IMR-90 (cell line): ENCODE measurements around the gene C2CD4C. TPM values are rescaled to one million over a fixed set of nuclear protein-coding genes. Genes with fewer than 3 reads are reported as not detected.

Source experiments
- ATAC-seq: fragments of 200-7000 bp; cut with Tn5 transposase; 2 replicates; pipeline ENCODE4 v1.9.1; 2020; ENCODE audit warnings: low read depth, mild to moderate bottlenecking, moderate library complexity
- BruUV-seq: library from RNA; stranded (reverse); fragments of 400-500 nt; replicated peaks from 2 replicates; lab custom pipeline; 2021; lab: Mats Ljungman, UMichigan
- CTCF ChIA-PET: fragments of 300-600 bp; formaldehyde crosslinking; extraction: SDS; loops from one replicate; lab custom pipeline; 2021; ENCODE audit warnings: antibody characterized with exemption; lab: Yijun Ruan, JAX
- POLR2A ChIA-PET: fragments of 300-600 bp; sonication (Branson Sonifier 250); formaldehyde crosslinking; loops from one replicate; lab custom pipeline; 2022; ENCODE audit warnings: antibody characterized with exemption; ENCODE audit not compliant: unreplicated experiment; lab: Charles Lee
- DNase-seq: peaks from one replicate; pipeline ENCODE4 v3.0.0; 2013
- H2AFZ ChIP-seq: replicated peaks from 2 replicates; pipeline ENCODE3; 2013; ENCODE audit warnings: low read length, mild to moderate bottlenecking; ENCODE audit not compliant: poor library complexity
- H2AK5ac ChIP-seq: 2 replicates; pipeline ENCODE4 v1.6.1; 2013; ENCODE audit warnings: low read depth, low read length, inconsistent platforms
- H2AK9ac ChIP-seq: replicated peaks from 2 replicates; pipeline ENCODE3; 2013; ENCODE audit warnings: mild to moderate bottlenecking, low read depth, low read length, moderate library complexity; ENCODE audit not compliant: poor library complexity
- H2BK120ac ChIP-seq: 2 replicates; pipeline ENCODE4 v1.6.1; 2013; ENCODE audit warnings: low read depth, low read length, inconsistent platforms
- H2BK15ac ChIP-seq: 3 replicates; pipeline ENCODE4 v1.6.1; 2013; ENCODE audit warnings: low read depth, low read length, inconsistent platforms
- H2BK20ac ChIP-seq: 2 replicates; pipeline ENCODE4 v1.6.1; 2013; ENCODE audit warnings: low read depth, mild to moderate bottlenecking, inconsistent platforms, low read length, moderate library complexity
- H2BK5ac ChIP-seq: 2 replicates; pipeline ENCODE4 v1.6.1; 2013; ENCODE audit warnings: mild to moderate bottlenecking, low read depth, low read length, inconsistent platforms; ENCODE audit not compliant: poor library complexity, severe bottlenecking
- H3K14ac ChIP-seq: replicated peaks from 2 replicates; pipeline ENCODE4 v1.6.1; 2013; ENCODE audit warnings: low read depth, low read length, inconsistent platforms
- H3K18ac ChIP-seq: 2 replicates; pipeline ENCODE4 v1.6.1; 2013; ENCODE audit warnings: low read depth, low read length, control low read depth
- H3K23ac ChIP-seq: 2 replicates; pipeline ENCODE4 v1.6.1; 2013; ENCODE audit warnings: low read depth, low read length, inconsistent platforms
- H3K27ac ChIP-seq: 2 replicates; pipeline ENCODE4 v1.5.1; 2013; ENCODE audit warnings: mild to moderate bottlenecking, control low read depth, low read length; ENCODE audit not compliant: insufficient read depth
- H3K27me3 ChIP-seq: 2 replicates; pipeline ENCODE4 v1.6.1; 2013; ENCODE audit warnings: low read length; ENCODE audit not compliant: control insufficient read depth, insufficient read depth
- H3K36me3 ChIP-seq: 2 replicates; pipeline ENCODE4 v1.6.1; 2013; ENCODE audit warnings: low read length, mixed read lengths; ENCODE audit not compliant: control insufficient read depth, insufficient read depth
- H3K4ac ChIP-seq: 2 replicates; pipeline ENCODE4 v1.6.1; 2013; ENCODE audit warnings: low read depth, low read length, inconsistent platforms
- H3K4me1 ChIP-seq: 2 replicates; pipeline ENCODE4 v1.6.1; 2013; ENCODE audit warnings: low read length, mixed read lengths; ENCODE audit not compliant: control insufficient read depth, insufficient read depth
- H3K4me2 ChIP-seq: 2 replicates; pipeline ENCODE4 v1.6.1; 2013; ENCODE audit warnings: low read depth, mild to moderate bottlenecking, control low read depth, low read length, moderate library complexity
- H3K4me3 ChIP-seq: 2 replicates; pipeline ENCODE4 v1.5.1; 2013; ENCODE audit warnings: low read depth, mild to moderate bottlenecking, control low read depth, low read length, moderate library complexity; ENCODE audit not compliant: insufficient read depth
- H3K56ac ChIP-seq: 2 replicates; pipeline ENCODE4 v1.6.1; 2013; ENCODE audit warnings: low read length, inconsistent platforms; ENCODE audit not compliant: insufficient read depth; ENCODE audit errors: extremely low read depth
- H3K79me1 ChIP-seq, 2 experiments: 2 replicates each; pipeline ENCODE4 v1.6.1; 2013; ENCODE audit warnings: low read length in 2 of 2, inconsistent platforms in 1 of 2, low read depth in 1 of 2
- H3K9ac ChIP-seq: 2 replicates; pipeline ENCODE4 v1.6.1; 2013; ENCODE audit warnings: low read depth, low read length, control low read depth
- H3K9me1 ChIP-seq: 2 replicates; pipeline ENCODE4 v1.6.1; 2013; ENCODE audit warnings: low read length, inconsistent platforms; ENCODE audit not compliant: insufficient read depth
- H3K9me3 ChIP-seq: 2 replicates; pipeline ENCODE4 v1.6.1; 2013; ENCODE audit warnings: low read length; ENCODE audit not compliant: control insufficient read depth, insufficient read depth
- H4K20me1 ChIP-seq: 2 replicates; pipeline ENCODE4 v1.6.1; 2013; ENCODE audit warnings: low read length, inconsistent platforms; ENCODE audit not compliant: insufficient read depth
- H4K5ac ChIP-seq: 2 replicates; pipeline ENCODE4 v1.6.1; 2013; ENCODE audit warnings: mild to moderate bottlenecking, low read depth, low read length, control low read depth
- H4K8ac ChIP-seq, 2 experiments: 2 replicates each; pipeline ENCODE4 v1.6.1; 2013; ENCODE audit warnings: low read depth in 2 of 2, low read length in 2 of 2, control low read depth in 1 of 2, inconsistent platforms in 1 of 2
- H4K91ac ChIP-seq: 2 replicates; pipeline ENCODE4 v1.6.1; 2013; ENCODE audit warnings: low read depth, low read length, inconsistent platforms; ENCODE audit not compliant: insufficient read depth
- BHLHE40 ChIP-seq: fragments of 150-350 bp; IDR thresholded peaks from 2 replicates; pipeline ENCODE4 v1.6.1; 2016; ENCODE audit warnings: mild to moderate bottlenecking, low read depth, low read length
- CEBPB ChIP-seq: IDR thresholded peaks from 2 replicates; pipeline ENCODE4 v1.6.1; 2012; ENCODE audit warnings: low read depth, low read length, improper control_type of control experiment
- CHD1 ChIP-seq: IDR thresholded peaks from 2 replicates; pipeline ENCODE4 v1.6.1; 2012; ENCODE audit warnings: low read depth, low read length, improper control_type of control experiment
- ELK1 ChIP-seq: fragments of 150-350 bp; IDR thresholded peaks from 2 replicates; pipeline ENCODE4 v1.6.1; 2016; ENCODE audit warnings: low read depth, mild to moderate bottlenecking, low read length, moderate library complexity, borderline replicate concordance
- FOS ChIP-seq: fragments of 150-350 bp; IDR thresholded peaks from 2 replicates; pipeline ENCODE4 v1.6.1; 2016; ENCODE audit warnings: low read depth, low read length
- MAFK ChIP-seq: IDR thresholded peaks from 2 replicates; pipeline ENCODE4 v1.6.1; 2012; ENCODE audit warnings: low read depth, low read length, improper control_type of control experiment
- MAZ ChIP-seq: IDR thresholded peaks from 2 replicates; pipeline ENCODE4 v1.6.1; 2012; ENCODE audit warnings: low read depth, mild to moderate bottlenecking, low read length, improper control_type of control experiment, moderate library complexity, borderline replicate concordance
- MXI1 ChIP-seq: IDR thresholded peaks from 2 replicates; pipeline ENCODE4 v1.6.1; 2012; ENCODE audit warnings: low read depth, mild to moderate bottlenecking, low read length, moderate library complexity, borderline replicate concordance
- NFE2L2 ChIP-seq: fragments of 150-350 bp; IDR thresholded peaks from 2 replicates; pipeline ENCODE4 v1.6.1; 2016; ENCODE audit warnings: low read depth, mild to moderate bottlenecking, low read length
- POLR2A ChIP-seq: IDR thresholded peaks from 2 replicates; pipeline ENCODE4 v1.6.1; 2012; ENCODE audit warnings: mild to moderate bottlenecking, low read depth, low read length
- RAD21 ChIP-seq: IDR thresholded peaks from 2 replicates; pipeline ENCODE4 v1.6.1; 2012; ENCODE audit warnings: low read length, improper control_type of control experiment
- RCOR1 ChIP-seq: IDR thresholded peaks from 2 replicates; pipeline ENCODE4 v1.6.1; 2012; ENCODE audit warnings: mild to moderate bottlenecking, low read length, improper control_type of control experiment; ENCODE audit not compliant: insufficient replicate concordance
- RFX5 ChIP-seq: IDR thresholded peaks from 2 replicates; pipeline ENCODE4 v1.8.0; 2012; ENCODE audit warnings: low read depth, mild to moderate bottlenecking, low read length, moderate library complexity
- SMC3 ChIP-seq: fragments of 150-350 bp; IDR thresholded peaks from 2 replicates; pipeline ENCODE4 v1.6.1; 2016; ENCODE audit warnings: low read depth, mild to moderate bottlenecking, antibody characterized with exemption, low read length, moderate library complexity
- WGBS, 2 experiments: methylation state at CpG; one replicate each; pipeline versions ENCODE4 v1.1.5 to v1.1.7; 2013; ENCODE audit warnings: missing lambda C conversion rate in 2 of 2; ENCODE audit not compliant: insufficient read length in 1 of 2; ENCODE audit errors: extremely low coverage in 2 of 2; 5-methylcytosine and 5-hydroxymethylcytosine counted together
- dilution Hi-C: fragments of 300-500 bp; cut with HindIII; formaldehyde crosslinking; loops from one replicate; pipeline ENCODE4 v1.14.3; 2018; ENCODE audit warnings: low sequenced_read_pairs; ENCODE audit not compliant: unreplicated experiment
- in situ Hi-C: fragments of 300-500 bp; cut with MboI; formaldehyde crosslinking; loops from 3 replicates; pipeline ENCODE4 v1.14.3; 2019; ENCODE audit warnings: low sequenced_read_pairs, inconsistent platforms, mixed read lengths
- intact Hi-C: fragments of 100-400 bp; cut with micrococcal nuclease; formaldehyde crosslinking; loops from 2 replicates; pipeline ENCODE4 v1.10.0; 2022
- polyA plus RNA-seq, 3 experiments: library from polyadenylated mRNA; depleted of rRNA; stranded (reverse); fragments of >200 nt; gene quantifications; 2 replicates each; pipeline ENCODE4 v1.2.3, GENCODE V29; 2012; ENCODE audit warnings: low replicate concordance in 1 of 3
- total RNA-seq: library from RNA; depleted of rRNA; stranded (reverse); fragments of >200 nt; gene quantifications from 2 replicates; pipeline ENCODE4 v1.2.3, GENCODE V29; 2012
- TF ChIP-seq, protein P1 (sequence below): conservative IDR thresholded peaks from 2 replicates; pipeline ENCODE4 v1.5.1; 2012; ENCODE audit warnings: mild to moderate bottlenecking, low read depth, low read length, improper control_type of control experiment
- TF ChIP-seq, protein P2 (sequence below): fragments of 150-350 bp; IDR thresholded peaks from 2 replicates; pipeline ENCODE4 v1.6.1; 2017; ENCODE audit warnings: mild to moderate bottlenecking, antibody characterized with exemption, low read length, low read depth

C2CD4C gene
- total and polyA plus RNA-seq, 2 of the 4 experiments (the other 2 are of a cell fraction), result under 0.01 to 0.07 TPM

- Histone ChIP-seq H4K5ac (no peak overlapping the region), H4K20me1 (no peaks in the 10 kb centered on the region), H3K4me1 (no peaks in the 10 kb centered on the region), H2BK15ac (no peak overlapping the region), H3K27ac (no peak overlapping the region), H3K27me3 (peaks cover 36% of the 10 kb centered on the region), H3K4ac (no peak overlapping the region), H2AFZ (no peak overlapping the region), H3K4me2 (no peak overlapping the region), H3K9me3 (no peaks in the 10 kb centered on the region), H3K36me3 (no peaks in the 10 kb centered on the region), H3K9ac (no peak overlapping the region), H2BK5ac (no peak overlapping the region), H4K8ac (no peak overlapping the region), H3K79me1 (no peaks in the 10 kb centered on the region), H2AK9ac (no peak overlapping the region), H3K18ac (no peak overlapping the region), H2BK120ac (no peak overlapping the region), H3K23ac (no peak overlapping the region), H3K14ac (no peak overlapping the region), H3K9me1 (no peaks in the 10 kb centered on the region), H2BK20ac (no peak overlapping the region), H4K91ac (no peak overlapping the region), H3K4me3 (no peak overlapping the region), H2AK5ac (no peak overlapping the region), H3K56ac (no peak overlapping the region)
- no peak for ATAC-seq
- no TSS peak for BruUV-seq
- TF ChIP-seq BHLHE40, result no peak
- no peak for TF ChIP-seq MAZ
- no peak for TF ChIP-seq NFE2L2
- no peak for TF ChIP-seq ELK1
- TF ChIP-seq, protein P1, sequence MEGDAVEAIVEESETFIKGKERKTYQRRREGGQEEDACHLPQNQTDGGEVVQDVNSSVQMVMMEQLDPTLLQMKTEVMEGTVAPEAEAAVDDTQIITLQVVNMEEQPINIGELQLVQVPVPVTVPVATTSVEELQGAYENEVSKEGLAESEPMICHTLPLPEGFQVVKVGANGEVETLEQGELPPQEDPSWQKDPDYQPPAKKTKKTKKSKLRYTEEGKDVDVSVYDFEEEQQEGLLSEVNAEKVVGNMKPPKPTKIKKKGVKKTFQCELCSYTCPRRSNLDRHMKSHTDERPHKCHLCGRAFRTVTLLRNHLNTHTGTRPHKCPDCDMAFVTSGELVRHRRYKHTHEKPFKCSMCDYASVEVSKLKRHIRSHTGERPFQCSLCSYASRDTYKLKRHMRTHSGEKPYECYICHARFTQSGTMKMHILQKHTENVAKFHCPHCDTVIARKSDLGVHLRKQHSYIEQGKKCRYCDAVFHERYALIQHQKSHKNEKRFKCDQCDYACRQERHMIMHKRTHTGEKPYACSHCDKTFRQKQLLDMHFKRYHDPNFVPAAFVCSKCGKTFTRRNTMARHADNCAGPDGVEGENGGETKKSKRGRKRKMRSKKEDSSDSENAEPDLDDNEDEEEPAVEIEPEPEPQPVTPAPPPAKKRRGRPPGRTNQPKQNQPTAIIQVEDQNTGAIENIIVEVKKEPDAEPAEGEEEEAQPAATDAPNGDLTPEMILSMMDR, result no peak
- TF ChIP-seq, protein P2, sequence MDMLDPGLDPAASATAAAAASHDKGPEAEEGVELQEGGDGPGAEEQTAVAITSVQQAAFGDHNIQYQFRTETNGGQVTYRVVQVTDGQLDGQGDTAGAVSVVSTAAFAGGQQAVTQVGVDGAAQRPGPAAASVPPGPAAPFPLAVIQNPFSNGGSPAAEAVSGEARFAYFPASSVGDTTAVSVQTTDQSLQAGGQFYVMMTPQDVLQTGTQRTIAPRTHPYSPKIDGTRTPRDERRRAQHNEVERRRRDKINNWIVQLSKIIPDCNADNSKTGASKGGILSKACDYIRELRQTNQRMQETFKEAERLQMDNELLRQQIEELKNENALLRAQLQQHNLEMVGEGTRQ, result no peak
- no peak for TF ChIP-seq CEBPB
- TF ChIP-seq POLR2A, result no peak
- TF ChIP-seq CHD1, result no peak
- no peak for TF ChIP-seq MAFK
- TF ChIP-seq MXI1, result no peak
- no peak for TF ChIP-seq SMC3
- TF ChIP-seq RAD21, result no peak
- no peak for TF ChIP-seq FOS
- TF ChIP-seq RFX5, result no peak
- TF ChIP-seq RCOR1, result no peak
- no peak for DNase-seq
- intact Hi-C loops, result no loop called here
- ChIA-PET CTCF (no interaction called here), POLR2A (no interaction called here)
- dilution Hi-C loops, result no loop called here
- 56% methylated on average over 4 of the region's 15 CpGs; no CpG with 5 or more reads in 1 of the 2 experiments for WGBS, 2 experiments
- in situ Hi-C loops, result no loop called here
Measured at GRCh38 chr19:413756-414420, 4.9 kb upstream of the C2CD4C start.
